ENCODE data around the gene SNRPA. TPM values are rescaled to one million over a fixed set of nuclear protein-coding genes. Genes with fewer than 3 reads are reported as not detected.
A peak's percentile ranks its signal among the peaks of the same experiment; 100 is the strongest.
"Not testable (repeated sequence)": the region's sequence is repeated elsewhere in the genome, so short reads cannot be mapped to it uniquely, and the experiment has no call there.

SNRPA gene
- total RNA-seq, 1 experiment from 2014 or later, result 375 TPM

- DNase-seq (ENCODE audit: low read depth), result no peak
Measured at GRCh38 chr19:40775632-40776022, 24.6 kb downstream of the SNRPA start.

DNA sequence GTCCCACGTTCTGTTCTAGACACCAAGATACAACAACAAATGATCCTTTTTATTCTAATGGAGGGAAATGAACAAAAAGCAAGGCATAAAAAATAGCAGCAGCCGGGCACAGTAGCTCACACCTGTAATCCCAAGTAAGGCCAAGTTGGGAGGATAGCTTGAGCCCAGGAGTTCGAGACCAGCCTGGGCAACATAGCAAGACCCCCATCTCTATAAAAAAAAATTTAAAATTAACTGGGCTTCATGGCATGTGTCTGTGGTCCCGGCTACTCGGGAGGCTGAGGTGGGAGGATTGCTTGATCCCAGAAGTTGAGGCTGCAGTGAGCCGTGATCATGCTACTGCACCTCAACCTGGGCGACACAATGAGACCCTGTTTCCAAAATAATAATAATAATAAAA, 25.4 kb downstream of the SNRPA start:
- no peak for DNase-seq (ENCODE audit: low read depth)

DNA sequence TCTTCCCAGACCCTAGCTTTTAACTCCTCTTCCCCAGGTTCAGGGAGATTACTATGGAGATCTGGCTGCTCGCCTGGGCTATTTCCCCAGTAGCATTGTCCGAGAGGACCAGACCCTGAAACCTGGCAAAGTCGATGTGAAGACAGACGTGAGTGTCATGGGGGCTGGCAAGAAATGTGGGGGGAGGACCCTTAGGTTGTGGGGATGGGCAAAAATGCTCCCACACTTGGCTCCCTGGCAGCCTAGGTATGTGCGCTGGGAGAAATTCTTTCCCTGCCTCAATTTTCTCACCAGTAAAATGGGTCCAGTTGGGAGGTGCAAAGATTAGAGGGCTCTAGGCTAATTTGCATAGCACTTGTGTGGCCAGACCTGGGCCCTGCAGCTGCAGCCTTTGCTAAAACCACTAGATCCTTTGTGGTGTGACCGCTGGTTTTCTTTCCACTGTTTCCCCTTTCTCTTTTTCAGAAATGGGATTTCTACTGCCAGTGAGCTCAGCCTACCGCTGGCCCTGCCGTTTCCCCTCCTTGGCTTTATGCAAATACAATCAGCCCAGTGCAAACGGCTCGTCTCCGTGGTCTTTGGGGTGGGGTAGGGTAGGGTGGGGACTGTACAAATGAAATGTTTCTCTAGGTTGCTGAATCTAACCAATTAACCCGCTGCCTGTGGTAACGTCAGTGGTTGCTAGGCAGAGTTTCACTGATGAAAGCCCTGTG, 26.1 kb downstream of the SNRPA start:
- DNase-seq (ENCODE audit: low read depth), result peak; percentile 90

- DNase-seq (ENCODE audit: low read depth), result no peak
Measured at GRCh38 chr19:40777645-40777936, 26.6 kb downstream of the SNRPA start.

- DNase-seq (ENCODE audit: low read depth), result peak; percentile 100
Measured at GRCh38 chr19:40777937-40778705, 27.1 kb downstream of the SNRPA start, which contains the start of gene RAB4B. RAB4B (plus strand) TSS chr19:40778247; CDS start chr19:40778376, 129 bp downstream.

DNA sequence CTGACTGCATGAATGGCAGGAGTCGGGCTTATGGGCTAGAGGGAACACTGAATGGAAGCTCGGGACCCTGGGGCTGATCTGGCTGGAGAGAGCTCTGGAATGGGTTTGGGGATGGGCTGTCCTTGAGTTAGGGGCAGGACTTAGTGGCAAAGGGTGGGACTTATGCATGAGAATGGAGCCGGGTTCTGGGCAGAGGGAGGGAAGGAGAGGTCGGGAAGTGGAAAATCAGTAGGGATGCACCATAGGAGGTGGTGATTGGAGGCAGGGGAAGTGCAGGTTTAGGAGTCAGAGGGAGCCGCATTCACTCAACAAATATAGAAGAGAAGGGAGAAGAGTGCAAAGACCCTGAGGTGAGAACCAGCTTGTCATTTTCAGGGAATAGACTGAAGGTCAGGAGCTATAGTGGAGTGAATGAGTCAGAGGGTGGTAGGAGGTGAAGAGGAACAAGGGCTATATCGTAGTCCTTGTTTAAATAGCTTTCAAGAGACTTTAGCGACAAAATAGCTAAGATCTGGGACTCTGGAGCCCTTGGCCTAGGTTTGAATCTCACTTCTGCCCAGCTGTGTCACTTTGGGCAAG, 27.8 kb downstream of the SNRPA start:
- no peak for DNase-seq (ENCODE audit: low read depth)

GRCh38 chr19:40780582-40780981, 29.6 kb downstream of the SNRPA start:
- DNase-seq (ENCODE audit: low read depth), result no peak

DNA sequence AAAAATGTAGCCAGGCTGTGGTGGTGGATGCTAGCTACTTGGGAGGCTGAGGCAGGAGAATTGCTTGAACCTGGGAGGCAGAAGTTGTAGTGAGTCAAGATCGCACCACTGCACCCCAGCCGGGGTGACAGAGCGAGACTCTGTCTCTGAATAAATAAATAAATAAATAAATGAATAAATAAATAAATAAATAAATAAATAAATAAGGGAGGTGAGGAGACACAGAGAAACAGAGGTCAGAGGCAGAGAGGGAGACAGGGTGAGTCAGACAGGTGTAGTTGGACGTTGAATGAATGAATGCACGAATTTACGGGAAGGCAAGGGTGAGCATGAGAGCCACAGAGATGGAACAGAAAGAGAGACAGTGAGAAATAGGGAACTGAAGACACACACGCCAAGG, 30.1 kb downstream of the SNRPA start:
- DNase-seq (ENCODE audit: low read depth), result no peak

- no peak for DNase-seq (ENCODE audit: low read depth)
Measured at GRCh38 chr19:40783711-40784110, 32.7 kb downstream of the SNRPA start.

GRCh38 chr19:40784146-40784545, 33.1 kb downstream of the SNRPA start:
- DNase-seq (ENCODE audit: low read depth), result not testable (repeated sequence)

DNA sequence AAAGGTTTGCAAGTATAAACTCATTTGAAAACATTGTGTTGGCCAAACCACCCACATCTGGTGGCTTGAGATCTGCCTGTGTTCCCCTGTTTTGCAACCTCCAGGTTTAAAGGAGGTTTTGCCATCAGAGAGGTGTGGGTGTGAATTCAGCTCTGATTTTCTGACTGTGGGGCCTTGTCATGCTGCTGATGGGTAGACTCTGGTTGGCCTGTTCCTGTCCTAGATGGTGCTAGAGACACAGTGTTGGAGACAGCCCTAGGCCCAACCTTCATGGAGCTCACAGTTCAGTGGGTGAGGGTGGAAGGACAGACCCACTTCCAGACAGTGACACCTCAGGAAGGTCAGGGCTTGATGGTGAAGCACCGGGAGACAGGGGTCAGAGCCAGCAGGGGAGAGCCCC, 34.5 kb downstream of the SNRPA start:
- no peak for DNase-seq (ENCODE audit: low read depth)

DNA sequence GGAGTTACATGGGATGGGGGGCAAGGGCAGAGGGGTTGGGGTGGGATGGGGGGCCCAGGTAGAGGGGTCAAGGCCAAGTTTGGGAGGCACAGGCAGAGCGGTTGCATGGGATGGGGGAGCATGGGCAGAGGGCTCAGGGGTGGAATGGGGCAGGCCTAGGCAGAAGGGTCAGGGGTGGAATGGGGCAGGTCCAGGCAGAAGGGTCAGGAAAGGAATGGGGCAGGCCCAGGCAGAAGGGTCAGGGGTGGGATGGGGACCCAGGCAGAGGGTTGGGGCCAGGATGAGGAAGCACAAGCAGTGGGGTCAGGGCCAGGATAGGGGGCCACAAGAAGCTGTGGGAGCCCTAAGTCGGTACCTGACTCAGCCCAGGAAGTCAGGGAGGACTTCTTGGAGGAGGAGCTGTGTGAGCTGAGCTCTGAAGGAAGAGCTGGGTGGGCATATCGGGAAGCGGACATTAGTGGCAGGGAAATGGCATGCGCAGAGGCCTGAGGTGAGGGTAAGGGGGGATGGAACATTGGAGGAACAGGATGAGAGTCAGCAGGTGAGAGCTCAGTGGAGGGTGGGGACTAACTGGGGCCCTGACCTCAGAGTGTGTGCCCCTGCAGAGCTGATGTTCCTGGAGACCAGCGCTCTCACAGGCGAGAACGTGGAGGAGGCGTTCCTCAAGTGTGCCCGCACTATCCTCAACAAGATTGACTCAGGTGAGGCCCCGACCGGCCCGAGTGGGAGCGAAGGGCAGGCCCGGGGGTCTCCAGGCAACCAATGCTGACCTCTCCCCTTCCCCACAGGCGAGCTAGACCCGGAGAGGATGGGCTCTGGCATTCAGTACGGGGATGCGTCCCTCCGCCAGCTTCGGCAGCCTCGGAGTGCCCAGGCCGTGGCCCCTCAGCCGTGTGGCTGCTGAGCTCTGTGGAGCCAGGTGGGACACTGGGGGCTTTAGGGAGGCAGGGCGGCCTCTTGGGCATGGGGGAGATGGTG, 35.3 kb downstream of the SNRPA start:
- no peak for DNase-seq (ENCODE audit: low read depth)

DNA sequence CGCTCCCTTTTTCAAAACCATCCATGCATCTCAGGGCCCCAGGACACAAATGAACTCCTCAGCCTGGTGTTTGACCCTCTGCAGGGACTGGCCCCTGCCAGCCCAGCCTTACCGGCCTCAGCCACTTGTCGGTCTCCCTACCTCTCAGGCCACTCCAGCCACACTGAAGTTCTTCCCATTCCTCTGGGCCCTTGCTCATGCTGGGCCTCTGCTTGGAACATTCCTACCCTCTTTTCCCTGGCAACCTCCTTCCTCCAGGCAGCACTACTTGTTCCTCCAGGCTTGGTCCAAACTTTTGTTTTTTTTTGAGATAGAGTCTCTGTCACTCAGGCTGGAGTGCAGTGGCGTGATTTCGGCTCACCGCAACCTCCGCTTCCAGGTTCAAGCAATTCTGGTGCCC, 40.3 kb downstream of the SNRPA start:
- no peak for DNase-seq (ENCODE audit: low read depth)

GRCh38 chr19:40791996-40792395, 41.0 kb downstream of the SNRPA start:
- no peak for DNase-seq (ENCODE audit: low read depth)

GRCh38 chr19:40797166-40797962, 46.4 kb downstream of the SNRPA start:
- DNase-seq (ENCODE audit: low read depth), result no peak

DNA sequence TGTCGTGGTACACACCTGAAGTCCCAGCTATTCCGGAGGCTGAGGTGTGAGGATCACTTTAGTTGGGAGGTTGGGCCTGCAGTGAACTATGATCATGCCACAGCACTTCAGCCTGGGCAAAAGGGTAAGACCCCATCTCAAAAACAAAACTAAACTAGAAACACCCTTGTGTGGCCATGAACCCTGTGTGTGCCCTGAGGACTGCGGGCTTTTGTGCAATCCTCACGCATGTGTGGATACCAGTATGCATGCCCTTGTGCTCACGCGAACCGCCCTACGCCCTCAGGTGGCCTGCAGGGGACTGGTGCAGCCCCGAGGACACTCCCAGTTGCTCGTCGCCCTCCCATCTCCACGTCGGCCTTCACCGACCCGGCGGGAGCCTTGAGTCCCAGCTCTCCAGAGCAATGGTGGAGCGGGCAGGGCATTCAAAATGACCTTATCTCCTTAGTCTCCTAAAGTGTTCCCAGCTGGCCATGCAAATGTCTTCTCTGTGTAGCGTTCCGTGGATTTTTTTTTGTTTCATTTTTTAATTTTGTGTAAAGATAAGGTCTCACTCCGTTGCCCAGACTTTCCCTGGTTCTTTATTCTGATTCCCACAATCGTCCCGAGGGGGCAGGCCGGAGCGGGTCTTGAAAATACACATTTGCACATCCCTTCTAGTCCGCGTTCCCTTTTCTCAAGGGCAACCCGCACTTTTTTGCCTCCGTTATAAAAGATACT, 47.1 kb downstream of the SNRPA start:
- DNase-seq (ENCODE audit: low read depth), result peak; percentile 65

DNA sequence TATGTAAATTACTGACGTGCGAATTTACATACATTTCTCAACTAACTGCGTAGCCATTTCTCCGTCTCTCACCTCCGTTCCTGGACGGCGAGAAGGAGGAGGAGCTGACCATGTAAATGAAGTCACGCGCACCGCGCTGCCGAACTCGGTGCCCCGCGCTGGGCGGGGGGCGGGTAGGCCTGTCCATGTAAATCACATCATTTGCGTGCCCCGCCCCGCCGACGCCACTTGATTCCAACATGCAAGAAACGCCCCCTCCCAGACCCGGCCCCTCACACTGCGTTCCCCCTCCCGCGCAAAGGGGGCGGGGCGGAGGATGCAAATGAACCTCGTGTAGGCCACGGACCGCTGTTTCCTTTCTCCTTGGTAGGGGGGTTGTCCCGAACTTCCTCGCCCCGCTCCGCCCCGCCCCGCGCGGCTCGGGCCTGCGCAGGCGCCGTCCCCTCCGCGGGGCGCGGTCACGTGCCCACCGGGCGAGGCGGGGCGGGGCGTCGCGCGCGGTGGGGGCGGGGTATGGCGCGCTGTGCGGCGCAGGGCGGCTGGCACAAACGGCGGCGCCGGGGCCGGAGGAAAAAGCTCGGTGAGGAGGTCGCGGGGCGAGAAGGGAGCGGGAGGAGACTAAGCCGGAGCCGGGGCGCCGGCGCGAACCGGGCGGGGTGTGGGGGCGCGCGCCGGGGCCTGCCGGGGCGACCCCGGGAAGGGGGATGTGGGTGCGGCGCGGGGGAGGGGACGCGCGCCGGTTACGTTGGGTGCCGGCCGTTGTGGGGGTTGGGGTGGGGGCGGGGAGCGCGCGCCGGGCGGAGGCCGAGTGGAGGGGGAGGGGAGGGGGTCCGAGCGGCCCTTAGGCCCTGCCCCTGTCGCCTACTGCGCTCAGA, 47.9 kb downstream of the SNRPA start, which contains the start of gene EGLN2:
Gene EGLN2 (plus strand): TSS at position 509 of the 875 bp plus-strand sequence. CDS start 1,382 bp downstream, outside the sequence.
- DNase-seq (ENCODE audit: low read depth), result peak; percentile 99

GRCh38 chr19:40799558-40800338, 48.7 kb downstream of the SNRPA start:
- DNase-seq (ENCODE audit: low read depth), result no peak

Measured in HT1080 (cell line).